Measurements from ENCODE around the gene NOP9.

NOP9 gene

DNA sequence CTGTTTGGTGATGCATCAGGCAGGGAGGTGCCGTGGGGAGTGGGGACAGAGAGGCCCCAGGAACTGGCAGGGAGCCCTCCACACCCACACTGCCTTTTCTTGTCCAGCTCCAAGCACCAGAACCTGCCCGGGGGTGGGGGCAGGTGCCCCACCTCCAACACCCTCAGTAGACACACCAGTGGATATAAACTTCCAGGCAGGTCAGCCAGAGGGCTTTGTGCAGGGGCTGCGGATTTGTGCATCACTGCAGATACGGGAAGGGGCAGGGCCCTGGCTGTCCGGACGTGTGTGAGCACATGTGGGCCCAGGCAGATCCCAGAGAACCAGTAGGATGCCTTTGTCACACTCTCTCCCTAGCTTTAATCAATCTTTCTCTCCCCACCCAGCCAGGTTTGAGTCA is 35.4 kb upstream of the NOP9 start:
- DNase-seq = no peak

GRCh38 chr14:24266344-24267244 is 33.1 kb upstream of the NOP9 start:
- no peak for DNase-seq

DNA sequence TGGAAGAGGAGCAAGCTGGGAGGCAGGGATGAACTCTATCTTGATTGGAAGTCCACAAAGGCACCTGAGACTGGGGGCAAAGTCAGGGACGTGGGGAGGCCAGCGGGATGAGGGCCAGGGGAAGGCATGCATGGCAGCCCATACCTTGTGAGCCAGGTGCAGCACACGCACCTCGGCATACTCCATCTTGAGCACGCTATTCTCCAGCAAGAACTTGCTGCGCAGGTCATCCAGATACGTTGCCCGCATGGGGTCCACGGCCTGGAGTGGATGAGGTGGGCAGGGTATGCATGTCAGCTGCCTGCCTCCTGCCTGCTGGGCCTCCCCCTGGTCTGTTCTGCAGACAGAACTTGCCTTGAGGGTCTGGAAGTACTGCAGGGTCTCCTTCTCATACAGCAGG is 32.1 kb upstream of the NOP9 start:
- DNase-seq = no peak

GRCh38 chr14:24268225-24268624 is 31.4 kb upstream of the NOP9 start:
- no peak for DNase-seq

DNA sequence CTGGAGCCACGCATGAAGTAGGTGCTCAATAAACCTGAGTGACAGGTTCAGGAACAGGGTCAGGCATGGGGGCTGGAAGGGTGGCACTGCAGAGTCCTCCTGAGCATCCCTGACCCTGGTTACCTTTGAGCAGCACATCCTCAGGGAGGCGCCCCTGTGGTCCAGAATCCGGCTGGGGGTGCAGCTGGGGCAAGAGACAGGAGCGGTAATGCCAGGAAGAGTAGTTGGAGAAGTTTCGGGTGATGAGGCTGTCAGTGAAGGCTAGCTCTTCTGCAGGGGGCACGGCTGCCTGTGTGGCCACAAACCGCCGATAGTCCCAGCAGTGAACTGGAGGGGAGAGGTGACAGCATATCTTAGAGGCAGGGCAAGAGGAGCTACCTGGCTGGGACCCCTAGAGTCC is 30.3 kb upstream of the NOP9 start:
- DNase-seq = no peak

- DNase-seq = no peak
Observed at GRCh38 chr14:24269910-24270536, 29.6 kb upstream of the NOP9 start.

- DNase-seq = no peak
Observed at GRCh38 chr14:24270537-24271133, 29.0 kb upstream of the NOP9 start.

DNA sequence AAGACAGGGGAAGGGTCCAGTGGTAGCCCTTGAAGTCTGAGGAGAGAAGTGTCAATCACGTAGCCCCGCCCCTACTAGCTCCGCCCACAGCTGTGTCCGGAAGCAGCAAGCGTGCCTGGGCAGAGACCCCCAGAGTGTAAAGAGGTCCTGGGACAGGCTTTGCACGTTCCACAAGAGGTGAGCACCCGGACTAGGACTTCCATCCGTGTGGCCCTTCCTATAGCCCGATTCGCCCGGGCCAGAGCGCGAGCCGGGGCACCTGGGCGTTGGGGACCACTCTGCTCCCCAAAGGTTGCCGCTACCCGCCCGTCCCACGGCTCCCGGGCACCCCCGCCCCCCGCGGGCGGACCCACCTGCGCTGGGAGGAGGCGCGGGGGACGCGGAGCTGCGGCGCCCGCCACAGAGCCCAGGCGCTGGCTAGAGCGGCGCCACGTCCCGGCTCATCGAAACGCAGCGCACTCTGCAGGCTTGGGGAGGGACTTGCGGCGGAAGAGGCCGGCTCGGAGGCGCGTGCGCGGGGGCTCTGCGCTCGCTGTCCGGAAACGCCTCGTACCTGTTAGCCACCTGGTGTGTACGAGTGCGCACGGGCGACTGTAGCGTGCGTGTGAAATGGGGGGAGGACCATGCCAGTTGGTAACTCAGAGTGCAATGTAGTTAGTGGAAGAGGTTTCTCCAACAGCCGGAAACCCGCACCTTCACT is 28.4 kb upstream of the NOP9 start, which contains the start of gene RABGGTA:
Gene RABGGTA, minus strand, starts transcription at position 464 of the 700 bp plus-strand sequence. CDS start 482 bp downstream, outside the sequence.
- DNase-seq = peak; percentile 91

DNA sequence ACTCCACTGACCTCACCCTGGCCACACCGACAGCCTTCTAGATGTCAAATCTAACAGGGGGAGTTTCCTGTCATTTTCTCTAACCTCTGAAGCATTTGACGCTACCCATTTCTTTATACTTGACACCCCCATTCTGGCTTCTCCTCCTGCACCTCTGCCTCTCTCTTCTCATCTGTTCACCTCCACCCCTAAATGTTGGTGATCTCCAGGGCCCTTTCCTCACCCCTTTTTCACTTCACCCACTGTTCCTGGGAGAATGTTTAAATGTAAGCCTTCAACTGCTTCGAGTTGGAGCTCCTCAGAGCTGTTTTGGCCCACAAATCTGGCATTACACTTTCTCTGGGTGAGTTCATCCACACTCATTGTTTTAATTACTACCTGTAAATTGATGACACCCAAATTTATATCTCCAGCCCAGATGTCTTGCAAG is 27.8 kb upstream of the NOP9 start:
- no peak for DNase-seq

- DNase-seq = no peak
Observed at GRCh38 chr14:24272467-24272866, 27.2 kb upstream of the NOP9 start.

GRCh38 chr14:24273422-24273998 is 26.1 kb upstream of the NOP9 start:
- DNase-seq = no peak

- peak; percentile 56 for DNase-seq
Observed at GRCh38 chr14:24274101-24274543, 25.5 kb upstream of the NOP9 start.

GRCh38 chr14:24277071-24277470 is 22.6 kb upstream of the NOP9 start:
- DNase-seq = no peak

- DNase-seq = peak; percentile 25
Observed at GRCh38 chr14:24277606-24278321, 21.9 kb upstream of the NOP9 start.

GRCh38 chr14:24278424-24278823 is 21.2 kb upstream of the NOP9 start:
- no peak for DNase-seq

DNA sequence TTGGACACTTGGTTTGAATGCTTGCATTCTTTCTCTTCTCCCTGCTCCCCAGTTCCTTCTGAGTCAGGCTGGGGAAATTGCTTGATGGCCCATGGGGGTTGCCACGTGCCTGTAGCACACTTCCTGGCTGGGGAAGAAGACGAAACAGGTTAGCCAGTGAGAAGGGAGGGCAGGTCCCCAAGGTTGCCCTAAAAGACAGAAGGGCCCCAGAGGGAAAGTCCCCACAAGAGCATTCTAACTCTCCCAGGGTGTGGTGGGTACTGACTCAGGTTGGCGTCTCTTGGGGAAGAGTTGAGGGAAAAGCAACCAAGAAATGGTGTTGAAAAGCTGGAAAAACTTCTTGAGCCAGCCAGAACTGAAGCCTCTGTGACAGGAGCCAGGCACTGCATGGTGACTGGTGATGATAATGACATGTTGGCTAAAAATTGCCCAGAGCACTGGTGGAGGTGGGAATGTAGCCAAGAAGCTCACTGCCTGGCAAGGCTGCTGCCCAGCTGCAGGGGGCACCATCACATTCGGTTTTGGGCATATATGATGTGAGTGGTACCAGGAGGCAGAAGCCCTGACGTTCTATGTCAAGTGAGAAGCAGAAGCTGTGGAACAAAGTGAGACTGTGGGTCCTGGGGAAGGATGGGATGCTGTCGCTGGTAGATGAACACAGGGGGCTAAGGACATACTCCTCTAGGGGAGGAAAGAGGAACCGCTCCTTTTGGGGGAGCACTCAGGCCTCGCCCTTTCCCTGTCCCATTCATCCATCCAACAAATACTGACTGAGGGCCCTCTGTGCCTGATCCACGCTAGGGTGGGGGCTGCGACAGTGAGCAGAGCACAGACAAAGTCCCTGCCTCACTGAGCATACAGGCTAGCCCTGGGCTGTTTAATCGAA is 20.1 kb upstream of the NOP9 start:
- DNase-seq = peak; percentile 61

DNA sequence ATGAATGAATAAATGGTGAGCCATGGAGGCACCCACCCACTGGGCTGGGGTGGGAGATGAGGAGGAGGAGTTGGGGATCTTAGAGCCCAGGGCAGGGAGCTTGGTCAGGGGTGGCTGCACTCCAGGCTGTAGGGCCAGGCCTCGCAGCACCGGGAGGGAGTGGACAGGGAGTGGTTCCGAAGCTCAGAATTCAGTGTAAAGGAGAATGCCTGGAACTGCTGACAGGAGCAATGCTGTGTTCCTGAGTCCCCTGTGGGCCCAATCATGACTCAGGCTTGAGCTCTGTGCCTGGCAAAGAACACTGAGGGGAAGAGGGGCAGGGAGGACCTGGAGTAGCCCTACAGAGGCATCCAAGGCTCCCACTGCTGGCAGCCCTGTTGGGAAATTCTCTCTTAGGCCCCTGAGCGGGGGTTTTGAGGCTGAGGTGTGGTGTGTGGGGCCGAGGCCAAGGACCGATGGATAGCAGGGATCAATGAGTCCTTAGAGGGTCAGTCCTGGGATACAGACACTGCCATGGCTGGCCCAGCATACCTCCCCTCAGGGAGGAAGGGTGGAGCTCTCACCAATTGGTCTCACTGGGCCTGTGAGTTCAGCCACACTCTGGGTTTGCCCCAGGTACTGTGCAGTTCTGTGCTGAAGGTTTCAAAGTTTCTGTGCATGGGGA is 18.7 kb upstream of the NOP9 start:
- no peak for DNase-seq

GRCh38 chr14:24281636-24282035 is 18.0 kb upstream of the NOP9 start:
- no peak for DNase-seq

DNA sequence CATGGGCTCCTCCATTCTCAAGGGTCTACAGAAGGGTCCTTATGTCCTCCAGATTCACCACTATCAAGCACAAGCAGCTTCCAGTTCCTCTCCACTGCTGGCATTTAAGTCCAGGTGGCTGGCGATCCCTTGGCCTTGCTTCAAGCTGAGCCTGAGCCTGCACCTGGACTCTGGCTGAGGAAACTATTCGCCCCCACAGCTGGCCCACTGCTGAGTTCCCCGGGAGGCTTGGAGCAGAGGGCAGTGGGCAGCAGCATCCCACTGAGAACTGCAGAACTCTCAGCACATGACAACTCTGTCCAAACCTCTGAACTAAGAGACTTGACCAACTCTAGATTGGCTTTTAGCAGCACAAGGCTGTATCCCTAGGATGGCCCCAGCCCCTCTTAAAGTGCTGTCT is 16.9 kb upstream of the NOP9 start:
- no peak for DNase-seq

GRCh38 chr14:24283796-24284460 is 15.7 kb upstream of the NOP9 start:
- DNase-seq = no peak

Data from activated naive CD4-positive, alpha-beta T cell treated with anti-CD3 and anti-CD28 coated beads, Interleukin-2, amount 50 U/mL, for 16 hours (primary cell).